PC-3 (cell line): ENCODE measurements around the gene COL3A1. TPM values are rescaled to one million over a fixed set of nuclear protein-coding genes. Genes with fewer than 3 reads are reported as not detected.

ENCODE experiments used
- ATAC-seq: fragments of 200-7000 bp; cut with Tn5 transposase; 2 replicates; pipeline ENCODE4 v1.9.1; 2020; ENCODE audit warnings: mild to moderate bottlenecking, moderate library complexity
- BruUV-seq: library from RNA; stranded (reverse); fragments of 400-500 nt; replicated peaks from 2 replicates; lab custom pipeline; 2021; lab: Mats Ljungman, UMichigan
- CTCF ChIA-PET: fragments of 300-600 bp; sonication (Branson Sonifier 250); formaldehyde crosslinking; loops from one replicate; lab custom pipeline; 2022; ENCODE audit warnings: antibody characterized with exemption; lab: Charles Lee
- POLR2A ChIA-PET: fragments of 300-600 bp; sonication (Branson Sonifier 250); formaldehyde crosslinking; loops from one replicate; lab custom pipeline; 2022; ENCODE audit warnings: antibody characterized with exemption; ENCODE audit not compliant: unreplicated experiment; lab: Charles Lee
- DNase-seq: peaks from one replicate; pipeline ENCODE4 v3.0.0-alpha.2; 2015
- H2AFZ ChIP-seq: fragments of 300-600 bp; sonication (generic); 2 replicates; pipeline ENCODE4 v1.6.0; 2016; ENCODE audit warnings: antibody characterized with exemption, low read length
- H3F3A ChIP-seq: fragments of 300-600 bp; sonication (generic); one replicate; pipeline ENCODE4 v1.6.0; 2017; ENCODE audit warnings: antibody characterized with exemption, low read length, control low read depth, mild to moderate bottlenecking; ENCODE audit not compliant: unreplicated experiment
- H3K27ac ChIP-seq: fragments of 300-600 bp; sonication (generic); 2 replicates; pipeline ENCODE4 v1.5.1; 2016; ENCODE audit warnings: mild to moderate bottlenecking, low read length
- H3K27me3 ChIP-seq: fragments of 300-600 bp; sonication (generic); 2 replicates; pipeline ENCODE4 v1.6.1; 2016; ENCODE audit warnings: low read length, mixed read lengths
- H3K36me3 ChIP-seq: fragments of 300-600 bp; sonication (generic); 2 replicates; pipeline ENCODE4 v1.6.1; 2016; ENCODE audit warnings: low read depth, mixed run types, low read length, mixed read lengths
- H3K4me1 ChIP-seq: fragments of 300-600 bp; sonication (generic); 2 replicates; pipeline ENCODE4 v1.5.1; 2016; ENCODE audit warnings: low read length; ENCODE audit not compliant: insufficient read depth
- H3K4me2 ChIP-seq: fragments of 300-600 bp; sonication (generic); 2 replicates; pipeline ENCODE4 v1.6.0; 2016; ENCODE audit warnings: low read length
- H3K4me3 ChIP-seq: fragments of 300-600 bp; sonication (generic); 2 replicates; pipeline ENCODE4 v1.5.1; 2016; ENCODE audit warnings: mild to moderate bottlenecking, low read length, mixed read lengths
- H3K79me2 ChIP-seq: fragments of 300-600 bp; sonication (generic); 2 replicates; pipeline ENCODE4 v1.6.1; 2017; ENCODE audit warnings: low read length, mixed read lengths
- H3K9ac ChIP-seq: fragments of 300-600 bp; sonication (generic); 2 replicates; pipeline ENCODE4 v1.6.0; 2016; ENCODE audit warnings: mild to moderate bottlenecking, low read length
- H3K9me2 ChIP-seq: fragments of 300-600 bp; sonication (generic); replicated peaks from 2 replicates; pipeline ENCODE4 v1.6.1; 2016; ENCODE audit warnings: mixed run types, low read length, mixed read lengths
- H3K9me3 ChIP-seq: fragments of 300-600 bp; sonication (generic); 2 replicates; pipeline ENCODE4 v1.6.1; 2016; ENCODE audit warnings: low read length, mixed read lengths
- H4K20me1 ChIP-seq: fragments of 300-600 bp; sonication (generic); 2 replicates; pipeline ENCODE4 v1.6.1; 2016; ENCODE audit warnings: low read length, mixed read lengths
- EZH2 ChIP-seq: fragments of 300-600 bp; sonication (generic); IDR thresholded peaks from one replicate; pipeline ENCODE4 v1.6.1; 2017; ENCODE audit warnings: antibody characterized with exemption, mild to moderate bottlenecking, low read length; ENCODE audit not compliant: unreplicated experiment
- EZH2phosphoT487 ChIP-seq: fragments of 300-600 bp; sonication (generic); IDR thresholded peaks from 2 replicates; pipeline ENCODE4 v1.6.1; 2018; ENCODE audit warnings: mild to moderate bottlenecking, antibody characterized with exemption, low read length, borderline replicate concordance
- intact Hi-C: fragments of 100-400 bp; cut with micrococcal nuclease; formaldehyde crosslinking; loops from 2 replicates; pipeline ENCODE4 v1.9.0; 2023
- microRNA-seq: library from miRNA; unstranded; fragments of <30 nt; microRNA quantifications from one replicate; pipeline ENCODE4 v1.1.0, GENCODE V29; 2020; ENCODE audit not compliant: unreplicated experiment
- total RNA-seq: library from RNA; depleted of rRNA; stranded (reverse); fragments of >200 nt; gene quantifications from 2 replicates; pipeline ENCODE4 v1.2.3, GENCODE V29; 2014; rRNA removed
- TF ChIP-seq, protein P1 (sequence below): fragments of 300-600 bp; sonication (generic); conservative IDR thresholded peaks from 2 replicates; pipeline ENCODE4 v1.5.1; 2017; ENCODE audit warnings: antibody characterized with exemption, low read depth, mild to moderate bottlenecking, low read length

The COL3A1 gene
- total RNA-seq, 1 experiment from 2014 or later, result 0.36 TPM

- H3K36me3 ChIP-seq, result peaks cover 26% of the 10 kb centered on the region
- H3K4me1 ChIP-seq, result peaks cover 11% of the 10 kb centered on the region
- ChIA-PET POLR2A (no interaction called here), CTCF (no interaction called here)
- H3K9ac ChIP-seq, result no peak overlapping the region
- no TSS peak for BruUV-seq
- H4K20me1 ChIP-seq, result no peaks in the 10 kb centered on the region
- H3K9me2 ChIP-seq, result no peaks in the 10 kb centered on the region
- no peak overlapping the region for H3K4me2 ChIP-seq
- H2AFZ ChIP-seq, result no peak overlapping the region
- intact Hi-C loops, result no loop called here
- H3K79me2 ChIP-seq, result no peaks in the 10 kb centered on the region
- no peak overlapping the region for H3K27ac ChIP-seq
- no peak overlapping the region for H3K4me3 ChIP-seq
- ATAC-seq, result no peak
- no peaks in the 10 kb centered on the region for H3K9me3 ChIP-seq
- H3F3A ChIP-seq, result no peaks in the 10 kb centered on the region
- no peaks in the 10 kb centered on the region for H3K27me3 ChIP-seq
- TF ChIP-seq EZH2 (no peak), EZH2phosphoT487 (no peak)
- TF ChIP-seq, protein P1, sequence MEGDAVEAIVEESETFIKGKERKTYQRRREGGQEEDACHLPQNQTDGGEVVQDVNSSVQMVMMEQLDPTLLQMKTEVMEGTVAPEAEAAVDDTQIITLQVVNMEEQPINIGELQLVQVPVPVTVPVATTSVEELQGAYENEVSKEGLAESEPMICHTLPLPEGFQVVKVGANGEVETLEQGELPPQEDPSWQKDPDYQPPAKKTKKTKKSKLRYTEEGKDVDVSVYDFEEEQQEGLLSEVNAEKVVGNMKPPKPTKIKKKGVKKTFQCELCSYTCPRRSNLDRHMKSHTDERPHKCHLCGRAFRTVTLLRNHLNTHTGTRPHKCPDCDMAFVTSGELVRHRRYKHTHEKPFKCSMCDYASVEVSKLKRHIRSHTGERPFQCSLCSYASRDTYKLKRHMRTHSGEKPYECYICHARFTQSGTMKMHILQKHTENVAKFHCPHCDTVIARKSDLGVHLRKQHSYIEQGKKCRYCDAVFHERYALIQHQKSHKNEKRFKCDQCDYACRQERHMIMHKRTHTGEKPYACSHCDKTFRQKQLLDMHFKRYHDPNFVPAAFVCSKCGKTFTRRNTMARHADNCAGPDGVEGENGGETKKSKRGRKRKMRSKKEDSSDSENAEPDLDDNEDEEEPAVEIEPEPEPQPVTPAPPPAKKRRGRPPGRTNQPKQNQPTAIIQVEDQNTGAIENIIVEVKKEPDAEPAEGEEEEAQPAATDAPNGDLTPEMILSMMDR, result no peak
- no peak for DNase-seq
Measured at GRCh38 chr2:189057316-189057715, 83.1 kb downstream of the COL3A1 start.

GRCh38 chr2:189060096-189060642, 86.0 kb downstream of the COL3A1 start:
- TF ChIP-seq EZH2 (no peak), EZH2phosphoT487 (no peak)
- TF ChIP-seq, protein P1, result no peak
- ChIA-PET CTCF (no interaction called here), POLR2A (no interaction called here)
- no peaks in the 10 kb centered on the region for H3F3A ChIP-seq
- peak; percentile 25 for DNase-seq
- H3K27ac ChIP-seq, result peak overlapping the region; percentile 30; the same call in 1 of the 2 replicates
- peaks cover 11% of the 10 kb centered on the region for H3K4me1 ChIP-seq
- H3K79me2 ChIP-seq, result no peaks in the 10 kb centered on the region
- H3K9ac ChIP-seq, result no peak overlapping the region
- H3K9me2 ChIP-seq, result no peaks in the 10 kb centered on the region
- H3K9me3 ChIP-seq, result no peaks in the 10 kb centered on the region
- peak; percentile 82 for ATAC-seq
- H3K27me3 ChIP-seq, result no peaks in the 10 kb centered on the region
- H4K20me1 ChIP-seq, result no peaks in the 10 kb centered on the region
- H3K36me3 ChIP-seq, result peaks cover 24% of the 10 kb centered on the region; the same call in 1 of the 2 replicates
- no TSS peak for BruUV-seq
- intact Hi-C loops, result loop anchor here (1.0 kb wide), 1 partner anchor 8 kb away; no protein-coding TSS in a partner anchor
- H3K4me2 ChIP-seq, result no peak overlapping the region
- H2AFZ ChIP-seq, result no peak overlapping the region
- H3K4me3 ChIP-seq, result no peak overlapping the region

Small RNA genes within 50 kb of the gene (microRNA-seq; reads per million reads assigned to microRNA genes)
- gene MIR1245A, result not detected
- gene MIR1245B, result not detected
- not detected for gene MIR3606

Other genes starting within 250 kb of the COL3A1 start
- 56.2 and 60.1 TPM in 2 replicates for gene COL5A2, start 205.4 kb downstream of the COL3A1 start, total RNA-seq